GM23248 (cell line): ENCODE data around the gene DUSP15. TPM values are rescaled to one million over a fixed set of nuclear protein-coding genes. Genes with fewer than 3 reads are reported as not detected.

ENCODE experiments used
- DNase-seq: peaks from one replicate; pipeline ENCODE4 v3.0.0-alpha.2; 2015
- H2AFZ ChIP-seq: fragments of 200-600 bp; sonication (generic); 2 replicates; pipeline ENCODE4 v1.6.1; 2016; ENCODE audit warnings: antibody characterized with exemption
- H3F3A ChIP-seq: fragments of 200-600 bp; sonication (generic); 2 replicates; pipeline ENCODE4 v1.6.1; 2016; ENCODE audit warnings: mild to moderate bottlenecking, antibody characterized with exemption, mixed run types; ENCODE audit not compliant: insufficient read depth
- H3K27ac ChIP-seq: fragments of 200-600 bp; sonication (generic); 2 replicates; pipeline ENCODE4 v1.5.1; 2016; ENCODE audit warnings: mild to moderate bottlenecking
- H3K27me3 ChIP-seq: fragments of 200-600 bp; sonication (generic); replicated peaks from 2 replicates; pipeline ENCODE4 v1.6.1; 2016; ENCODE audit warnings: mild to moderate bottlenecking; ENCODE audit not compliant: insufficient read depth
- H3K36me3 ChIP-seq: fragments of 200-600 bp; sonication (generic); 2 replicates; pipeline ENCODE4 v1.6.1; 2016; ENCODE audit warnings: low read depth, mild to moderate bottlenecking
- H3K4me1 ChIP-seq: fragments of 200-600 bp; sonication (generic); 2 replicates; pipeline ENCODE4 v1.6.1; 2016; ENCODE audit warnings: mild to moderate bottlenecking; ENCODE audit not compliant: insufficient read depth
- H3K4me2 ChIP-seq: fragments of 200-600 bp; sonication (generic); one replicate; pipeline ENCODE4 v1.6.1; 2016; ENCODE audit warnings: mild to moderate bottlenecking; ENCODE audit not compliant: unreplicated experiment
- H3K4me3 ChIP-seq: fragments of 200-600 bp; sonication (generic); 2 replicates; pipeline ENCODE4 v1.5.1; 2016; ENCODE audit warnings: mild to moderate bottlenecking
- H3K79me2 ChIP-seq: fragments of 200-600 bp; sonication (generic); 2 replicates; pipeline ENCODE4 v1.6.1; 2016; ENCODE audit warnings: mild to moderate bottlenecking; ENCODE audit not compliant: insufficient read depth
- H3K9ac ChIP-seq: fragments of 200-600 bp; sonication (generic); 2 replicates; pipeline ENCODE4 v1.6.1; 2016; ENCODE audit warnings: mild to moderate bottlenecking
- H3K9me2 ChIP-seq: fragments of 200-600 bp; sonication (generic); 2 replicates; pipeline ENCODE4 v1.6.1; 2016; ENCODE audit warnings: mixed run types, mild to moderate bottlenecking, moderate library complexity; ENCODE audit not compliant: insufficient read depth
- H3K9me3 ChIP-seq: fragments of 200-600 bp; sonication (generic); one replicate; pipeline ENCODE4 v1.6.1; 2017; ENCODE audit warnings: low read depth
- H4K20me1 ChIP-seq: fragments of 200-600 bp; sonication (generic); 2 replicates; pipeline ENCODE4 v1.6.0; 2016; ENCODE audit not compliant: insufficient read depth
- EZH2 ChIP-seq: fragments of 200-600 bp; sonication (generic); IDR thresholded peaks from 2 replicates; pipeline ENCODE4 v1.6.1; 2018; ENCODE audit warnings: antibody characterized with exemption, mild to moderate bottlenecking; ENCODE audit not compliant: insufficient read depth, poor library complexity, severe bottlenecking
- EZH2phosphoT487 ChIP-seq: fragments of 200-600 bp; sonication (generic); IDR thresholded peaks from 2 replicates; pipeline ENCODE4 v1.6.1; 2018; ENCODE audit warnings: antibody characterized with exemption, moderate library complexity, mild to moderate bottlenecking, low read depth; ENCODE audit not compliant: insufficient read depth
- WGBS, 2 experiments: methylation state at CpG; one replicate each; pipeline ENCODE4 v1.1.6; 2015 to 2017; ENCODE audit warnings: low lambda C conversion rate in 2 of 2, low coverage in 1 of 2; ENCODE audit errors: missing lambda C conversion rate in 2 of 2; 5-methylcytosine and 5-hydroxymethylcytosine counted together
- in situ Hi-C: fragments of 300-500 bp; cut with MboI; formaldehyde crosslinking; loops from 2 replicates; pipeline ENCODE4 v1.15.0; 2020
- polyA plus RNA-seq: library from polyadenylated mRNA; unstranded; fragments of >200 nt; fragmentation: Nextera tagmentation; extraction: Ambion mirVana; gene quantifications from 2 replicates; pipeline ENCODE4 v1.2.1, GENCODE V29; 2016
- total RNA-seq: library from RNA; depleted of rRNA; stranded (reverse); fragments of >200 nt; shearing (Covaris generic); gene quantifications from 2 replicates; pipeline ENCODE4 v1.2.3, GENCODE V29; 2014

The DUSP15 gene
- total and polyA plus RNA-seq, 2 experiments from 2014 or later, result not detected

DNA sequence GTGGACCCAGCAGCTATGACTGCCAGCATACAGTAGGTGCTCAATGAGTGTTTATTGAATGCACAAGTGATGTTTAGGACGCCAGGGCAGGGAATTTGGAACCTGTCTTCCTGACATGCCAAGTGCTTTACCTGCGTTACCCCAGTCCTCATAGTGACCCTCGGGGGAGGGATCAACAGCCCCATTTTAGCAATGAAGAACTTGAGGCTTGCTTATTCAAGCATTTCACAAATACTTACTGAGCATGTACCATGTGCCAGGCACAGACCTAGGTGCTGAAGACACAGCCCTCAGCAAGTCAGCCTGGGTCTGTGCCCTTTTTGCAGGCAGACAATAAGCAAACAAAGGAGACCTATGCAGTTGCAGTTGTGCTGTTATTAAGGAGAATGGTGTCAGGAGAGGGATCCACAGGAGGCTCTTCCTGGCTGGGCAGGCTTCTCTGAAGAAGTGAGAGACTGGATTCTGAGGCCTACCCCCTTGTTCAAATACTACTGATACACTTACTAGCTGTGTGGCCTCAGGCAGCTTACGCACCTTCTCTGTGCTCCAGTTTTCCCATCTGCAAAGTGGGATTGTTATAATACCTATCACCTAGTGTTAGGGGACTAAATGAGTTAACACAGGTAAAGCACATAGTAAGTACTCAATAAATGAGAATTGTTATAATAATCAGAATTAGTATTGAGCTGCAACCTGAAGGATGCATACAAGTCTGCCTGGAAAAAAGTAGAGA, 39.9 kb upstream of the DUSP15 start:
- Histone ChIP-seq H3K27ac (no peak overlapping the region), H3K9ac (no peak overlapping the region), H3K27me3 (peaks cover 20% of the 10 kb centered on the region; the same call in 1 of the 2 replicates), H2AFZ (no peak overlapping the region), H3K9me2 (no peaks in the 10 kb centered on the region), H3K4me3 (no peak overlapping the region), H3K4me1 (no peaks in the 10 kb centered on the region), H3K79me2 (no peaks in the 10 kb centered on the region), H3K4me2 (no peak overlapping the region), H3F3A (no peaks in the 10 kb centered on the region), H3K36me3 (no peaks in the 10 kb centered on the region), H3K9me3 (no peaks in the 10 kb centered on the region), H4K20me1 (no peaks in the 10 kb centered on the region)
- no peak for TF ChIP-seq EZH2phosphoT487
- TF ChIP-seq EZH2, result no peak
- WGBS, 2 experiments, result 39 to 43% methylated on average over 4 of the region's 4 CpGs
- in situ Hi-C loops, result no loop called here
- no peak for DNase-seq

DNA sequence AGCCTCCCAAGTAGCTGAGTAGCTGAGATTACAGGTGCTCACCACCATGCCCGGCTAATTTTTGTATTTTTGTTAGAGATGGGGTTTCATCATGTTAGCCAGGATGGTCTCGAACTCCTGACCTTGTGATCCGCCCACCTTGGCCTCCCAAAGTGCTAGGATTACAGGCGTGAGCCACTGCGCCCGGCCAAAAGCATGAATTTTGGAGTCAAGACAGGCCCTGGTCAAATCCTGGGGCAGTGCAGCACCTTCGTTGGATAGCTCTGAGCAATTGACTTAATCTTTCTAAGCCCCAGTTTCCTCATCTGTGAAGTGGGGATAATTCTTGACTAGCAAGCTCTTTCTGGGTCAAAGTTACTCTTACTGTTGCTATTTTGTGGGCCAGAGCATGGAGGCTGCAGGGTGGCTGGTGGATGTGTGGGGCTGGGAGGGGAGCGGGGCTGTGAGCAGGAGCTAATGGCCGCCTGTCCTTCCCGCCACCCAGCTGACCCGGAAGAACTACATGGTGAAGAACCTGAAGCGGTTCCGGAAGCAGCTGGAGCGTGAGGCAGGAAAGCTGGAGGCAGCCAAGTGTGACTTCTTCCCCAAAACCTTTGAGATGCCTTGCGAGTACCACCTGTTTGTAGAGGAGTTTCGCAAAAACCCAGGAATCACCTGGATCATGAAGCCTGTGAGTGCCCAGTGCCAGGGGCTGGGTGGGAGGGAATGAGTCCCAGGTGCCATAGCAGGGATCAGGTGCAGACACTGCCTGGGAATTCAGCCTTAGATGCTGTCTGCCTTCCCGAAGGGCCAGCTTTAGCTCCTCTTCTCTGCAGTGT, 39.1 kb upstream of the DUSP15 start:
- no peaks in the 10 kb centered on the region for H3F3A ChIP-seq
- no peak overlapping the region for H2AFZ ChIP-seq
- no peaks in the 10 kb centered on the region for H3K9me2 ChIP-seq
- no peaks in the 10 kb centered on the region for H4K20me1 ChIP-seq
- H3K4me3 ChIP-seq, result no peak overlapping the region
- no peaks in the 10 kb centered on the region for H3K4me1 ChIP-seq
- TF ChIP-seq EZH2phosphoT487, result no peak
- TF ChIP-seq EZH2, result no peak
- peaks cover 16% of the 10 kb centered on the region; the same call in 1 of the 2 replicates for H3K27me3 ChIP-seq
- H3K27ac ChIP-seq, result no peak overlapping the region
- no peak overlapping the region for H3K4me2 ChIP-seq
- no peaks in the 10 kb centered on the region for H3K79me2 ChIP-seq
- in situ Hi-C loops, result no loop called here
- no peak overlapping the region for H3K9ac ChIP-seq
- WGBS, 2 experiments, result 66 to 70% methylated on average over 14 to 17 of the region's 17 CpGs
- no peaks in the 10 kb centered on the region for H3K36me3 ChIP-seq
- DNase-seq, result no peak
- no peaks in the 10 kb centered on the region for H3K9me3 ChIP-seq

DNA sequence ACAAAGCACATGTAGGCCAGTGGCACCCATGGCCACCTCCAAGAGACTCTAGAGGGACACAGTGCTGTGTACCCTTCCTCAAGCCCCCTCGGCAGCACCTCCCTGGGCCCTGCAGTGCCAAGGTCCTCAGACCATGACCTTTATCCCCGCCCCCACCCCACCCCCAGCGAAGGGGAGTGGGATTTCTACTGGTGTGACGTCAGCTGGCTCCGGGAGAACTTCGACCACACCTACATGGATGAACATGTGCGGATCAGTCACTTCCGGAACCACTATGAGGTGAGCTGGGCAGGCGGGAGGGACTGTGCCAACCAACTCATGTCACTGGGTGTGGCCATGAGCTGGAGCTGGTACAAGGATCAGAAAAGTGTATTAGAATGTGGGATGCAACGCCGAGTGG, 38.1 kb upstream of the DUSP15 start:
- Histone ChIP-seq H3K79me2 (no peaks in the 10 kb centered on the region), H3K36me3 (no peaks in the 10 kb centered on the region), H3K27ac (no peak overlapping the region), H2AFZ (no peak overlapping the region), H3K9me3 (no peaks in the 10 kb centered on the region), H4K20me1 (no peaks in the 10 kb centered on the region), H3K27me3 (peaks cover 16% of the 10 kb centered on the region; the same call in 1 of the 2 replicates), H3K4me2 (no peak overlapping the region), H3K4me3 (no peak overlapping the region), H3F3A (no peaks in the 10 kb centered on the region), H3K9ac (no peak overlapping the region), H3K4me1 (no peaks in the 10 kb centered on the region), H3K9me2 (no peaks in the 10 kb centered on the region)
- WGBS, 2 experiments, result 64 to 69% methylated on average over 9 to 11 of the region's 11 CpGs
- no peak for DNase-seq
- in situ Hi-C loops, result no loop called here
- TF ChIP-seq EZH2, result no peak
- TF ChIP-seq EZH2phosphoT487, result no peak

DNA sequence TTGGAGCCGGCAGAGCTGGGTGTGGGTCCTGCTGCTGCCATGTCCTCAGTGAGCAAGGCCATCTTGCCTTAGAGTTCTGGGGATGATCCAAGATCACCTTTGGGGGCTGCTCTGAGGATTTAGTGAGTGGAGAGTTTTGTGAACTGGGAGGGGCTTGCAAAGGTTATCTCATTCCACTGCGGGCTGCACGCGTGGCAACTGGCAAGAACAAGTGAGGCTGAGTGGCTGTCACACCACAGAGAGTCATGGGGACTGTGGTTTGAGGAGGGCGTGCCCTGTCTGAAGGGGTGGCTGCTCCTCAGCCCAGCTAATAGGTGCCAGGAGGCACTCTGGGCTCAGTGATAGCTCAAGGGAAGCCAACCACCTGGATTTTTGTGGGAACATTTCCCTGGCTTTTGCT, 37.7 kb upstream of the DUSP15 start:
- 46 to 61% methylated on average over 5 of the region's 5 CpGs for WGBS, 2 experiments
- Histone ChIP-seq H2AFZ (no peak overlapping the region), H3K9me3 (no peaks in the 10 kb centered on the region), H3K27me3 (peaks cover 16% of the 10 kb centered on the region), H3K4me2 (no peak overlapping the region), H3K27ac (no peak overlapping the region), H3K9me2 (no peaks in the 10 kb centered on the region), H3K36me3 (no peaks in the 10 kb centered on the region), H3K4me1 (no peaks in the 10 kb centered on the region), H3K9ac (no peak overlapping the region), H4K20me1 (no peaks in the 10 kb centered on the region), H3K4me3 (no peak overlapping the region), H3F3A (no peaks in the 10 kb centered on the region), H3K79me2 (no peaks in the 10 kb centered on the region)
- in situ Hi-C loops, result no loop called here
- DNase-seq, result no peak
- TF ChIP-seq EZH2, result no peak
- no peak for TF ChIP-seq EZH2phosphoT487
